ENCODE measurements around the gene TLE7.

The TLE7 gene

DNA sequence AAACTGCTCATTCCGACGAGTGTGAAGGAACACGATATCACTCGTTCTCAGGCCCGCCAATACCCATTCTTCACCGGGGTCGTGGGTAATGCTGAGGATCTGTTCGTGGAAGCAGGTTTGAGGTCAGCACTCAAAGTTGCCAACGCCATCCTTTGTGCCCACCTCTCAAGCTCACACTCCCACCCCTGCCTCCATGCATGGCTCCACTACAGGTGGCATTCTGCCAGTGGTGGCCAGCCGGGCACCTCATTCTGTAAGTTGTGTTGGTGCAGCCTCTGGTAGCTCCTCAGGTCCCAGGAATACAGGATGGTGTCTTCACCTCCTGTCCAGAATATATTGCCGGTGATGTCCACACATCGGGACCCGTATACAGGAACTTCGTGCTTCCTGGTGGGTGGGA is 10.7 kb downstream of the TLE7 start:
- Histone ChIP-seq H3K27ac (ENCODE audit: low read depth in 2 of 2, low read length in 2 of 2) (no peak overlapping the region), H3K9me3 (ENCODE audit: control insufficient read depth in 2 of 2, low read length in 2 of 2) (peaks cover 0 to 2% of the 10 kb centered on the region in 2 donors), H3K27me3 (ENCODE audit: control insufficient read depth in 2 of 2, insufficient read depth in 2 of 2, low read length in 2 of 2) (peaks cover 0 to 5% of the 10 kb centered on the region in 2 donors), H3K36me3 (ENCODE audit: control insufficient read depth in 2 of 2, insufficient read depth in 2 of 2, low read length in 2 of 2) (no peaks in the 10 kb centered on the region), H3K4me1 (ENCODE audit: control insufficient read depth in 2 of 2, insufficient read depth in 2 of 2, low read length in 2 of 2) (no peaks in the 10 kb centered on the region), H3K9ac (ENCODE audit: low read depth in 1 of 2, low read length in 2 of 2) (no peak overlapping the region), H3K4me3 (ENCODE audit: low read length in 2 of 2) (no peak overlapping the region)

DNA sequence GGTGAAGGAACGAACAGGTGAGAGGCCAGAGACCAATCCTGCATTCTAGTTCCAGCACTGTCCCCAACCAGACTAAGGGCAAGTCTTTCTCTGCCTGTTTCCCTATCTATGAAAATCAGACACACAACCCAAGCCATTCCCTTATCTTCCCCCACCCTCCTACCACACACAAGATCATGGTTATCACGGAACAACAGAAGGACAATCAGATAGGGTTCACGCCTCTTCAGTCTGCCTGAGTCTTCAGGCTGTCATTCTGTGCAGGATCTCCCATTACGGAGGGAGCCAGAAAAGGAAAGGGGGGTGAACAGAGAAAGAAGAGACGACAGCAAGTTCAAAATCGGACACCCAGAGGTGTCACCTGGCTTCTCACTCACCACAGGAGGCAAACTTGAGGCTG is 11.1 kb downstream of the TLE7 start:
- Histone ChIP-seq H3K4me3 (ENCODE audit: low read length in 2 of 2) (no peak overlapping the region), H3K27ac (ENCODE audit: low read depth in 2 of 2, low read length in 2 of 2) (no peak overlapping the region), H3K36me3 (ENCODE audit: control insufficient read depth in 2 of 2, insufficient read depth in 2 of 2, low read length in 2 of 2) (no peaks in the 10 kb centered on the region), H3K27me3 (ENCODE audit: control insufficient read depth in 2 of 2, insufficient read depth in 2 of 2, low read length in 2 of 2) (peaks cover 0 to 5% of the 10 kb centered on the region in 2 donors), H3K9me3 (ENCODE audit: control insufficient read depth in 2 of 2, low read length in 2 of 2) (peaks cover 0 to 2% of the 10 kb centered on the region in 2 donors), H3K9ac (ENCODE audit: low read depth in 1 of 2, low read length in 2 of 2) (no peak overlapping the region), H3K4me1 (ENCODE audit: control insufficient read depth in 2 of 2, insufficient read depth in 2 of 2, low read length in 2 of 2) (no peaks in the 10 kb centered on the region)

DNA sequence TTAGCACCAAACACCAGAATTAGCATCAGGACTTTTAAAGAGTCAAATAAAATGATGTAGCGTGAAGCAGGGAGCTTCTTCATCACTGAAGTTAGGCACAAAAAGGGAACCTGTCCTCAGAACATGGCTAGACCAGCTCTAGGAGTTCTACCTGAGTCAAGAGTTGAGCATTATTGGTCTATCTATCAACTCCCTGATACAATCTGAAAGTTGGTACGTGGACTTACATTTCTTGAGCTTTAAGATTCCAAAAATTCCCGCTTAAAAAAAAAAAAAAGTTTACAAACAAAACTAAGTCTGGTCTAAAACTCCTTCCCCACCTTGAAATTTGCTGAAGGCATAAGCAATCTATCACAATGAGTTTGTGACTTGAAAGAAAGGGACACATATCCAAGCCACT is 12.3 kb downstream of the TLE7 start:
- Histone ChIP-seq H3K27me3 (ENCODE audit: control insufficient read depth in 2 of 2, insufficient read depth in 2 of 2, low read length in 2 of 2) (peaks cover 0 to 10% of the 10 kb centered on the region in 2 donors), H3K4me3 (ENCODE audit: low read length in 2 of 2) (no peak overlapping the region), H3K36me3 (ENCODE audit: control insufficient read depth in 2 of 2, insufficient read depth in 2 of 2, low read length in 2 of 2) (no peaks in the 10 kb centered on the region), H3K9me3 (ENCODE audit: control insufficient read depth in 2 of 2, low read length in 2 of 2) (peaks cover 0 to 2% of the 10 kb centered on the region in 2 donors), H3K4me1 (ENCODE audit: control insufficient read depth in 2 of 2, insufficient read depth in 2 of 2, low read length in 2 of 2) (no peaks in the 10 kb centered on the region), H3K9ac (ENCODE audit: low read depth in 1 of 2, low read length in 2 of 2) (no peak overlapping the region), H3K27ac (ENCODE audit: low read depth in 2 of 2, low read length in 2 of 2) (no peak overlapping the region)

DNA sequence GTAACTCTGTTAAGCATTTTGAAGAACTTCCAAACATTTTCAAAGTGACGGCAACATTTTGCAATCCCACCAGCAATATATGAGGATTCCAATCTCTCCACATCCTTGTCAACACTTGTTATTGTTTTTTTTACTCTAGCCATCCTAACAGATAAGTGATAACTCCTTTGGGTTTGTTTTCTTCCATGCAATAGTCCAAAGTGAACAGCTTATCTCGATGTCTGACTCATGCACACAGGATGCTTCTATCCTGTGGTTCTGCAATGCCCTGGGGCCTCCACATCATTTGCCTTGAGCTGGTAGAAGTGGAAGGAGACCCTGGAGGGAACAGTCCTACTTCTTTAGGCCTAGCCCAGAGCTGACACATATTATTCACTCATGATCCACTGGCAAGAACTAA is 13.0 kb downstream of the TLE7 start:
- H3K9ac ChIP-seq (ENCODE audit: low read depth in 1 of 2, low read length in 2 of 2): no peak overlapping the region

DNA sequence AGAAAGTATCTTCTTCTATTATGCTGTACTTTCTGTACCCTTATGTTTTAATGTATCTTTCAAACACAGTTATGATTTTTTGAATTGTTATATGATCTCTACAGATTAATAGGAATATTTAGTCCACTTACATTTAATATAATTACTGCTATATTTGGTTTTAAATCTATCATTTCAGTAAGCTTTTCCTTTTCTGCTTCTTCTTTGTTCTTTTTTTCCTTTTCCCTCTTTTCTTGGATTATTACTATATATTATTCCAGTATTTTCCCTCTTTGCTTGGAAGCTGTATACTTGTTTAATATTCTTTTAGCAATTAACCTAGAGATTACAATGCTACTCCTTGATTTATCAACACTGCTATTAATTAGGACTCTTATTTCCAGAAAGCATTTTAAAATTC is 13.5 kb downstream of the TLE7 start:
- Histone ChIP-seq H3K27me3 (ENCODE audit: control insufficient read depth in 2 of 2, insufficient read depth in 2 of 2, low read length in 2 of 2) (peaks cover 0 to 10% of the 10 kb centered on the region in 2 donors), H3K4me1 (ENCODE audit: control insufficient read depth in 2 of 2, insufficient read depth in 2 of 2, low read length in 2 of 2) (no peaks in the 10 kb centered on the region), H3K9ac (ENCODE audit: low read depth in 1 of 2, low read length in 2 of 2) (no peak overlapping the region), H3K9me3 (ENCODE audit: control insufficient read depth in 2 of 2, low read length in 2 of 2) (peaks cover 0 to 2% of the 10 kb centered on the region in 2 donors), H3K36me3 (ENCODE audit: control insufficient read depth in 2 of 2, insufficient read depth in 2 of 2, low read length in 2 of 2) (no peaks in the 10 kb centered on the region), H3K4me3 (ENCODE audit: low read length in 2 of 2) (no peak overlapping the region), H3K27ac (ENCODE audit: low read depth in 2 of 2, low read length in 2 of 2) (no peak overlapping the region)

More for the DNA sequence above, 13.0 kb downstream of the TLE7 start:
- Histone ChIP-seq H3K27me3 (ENCODE audit: control insufficient read depth in 2 of 2, insufficient read depth in 2 of 2, low read length in 2 of 2) (peaks cover 0 to 10% of the 10 kb centered on the region in 2 donors), H3K27ac (ENCODE audit: low read depth in 2 of 2, low read length in 2 of 2) (no peak overlapping the region), H3K36me3 (ENCODE audit: control insufficient read depth in 2 of 2, insufficient read depth in 2 of 2, low read length in 2 of 2) (no peaks in the 10 kb centered on the region), H3K4me3 (ENCODE audit: low read length in 2 of 2) (no peak overlapping the region), H3K9me3 (ENCODE audit: control insufficient read depth in 2 of 2, low read length in 2 of 2) (peaks cover 0 to 2% of the 10 kb centered on the region in 2 donors), H3K4me1 (ENCODE audit: control insufficient read depth in 2 of 2, insufficient read depth in 2 of 2, low read length in 2 of 2) (no peaks in the 10 kb centered on the region)

DNA sequence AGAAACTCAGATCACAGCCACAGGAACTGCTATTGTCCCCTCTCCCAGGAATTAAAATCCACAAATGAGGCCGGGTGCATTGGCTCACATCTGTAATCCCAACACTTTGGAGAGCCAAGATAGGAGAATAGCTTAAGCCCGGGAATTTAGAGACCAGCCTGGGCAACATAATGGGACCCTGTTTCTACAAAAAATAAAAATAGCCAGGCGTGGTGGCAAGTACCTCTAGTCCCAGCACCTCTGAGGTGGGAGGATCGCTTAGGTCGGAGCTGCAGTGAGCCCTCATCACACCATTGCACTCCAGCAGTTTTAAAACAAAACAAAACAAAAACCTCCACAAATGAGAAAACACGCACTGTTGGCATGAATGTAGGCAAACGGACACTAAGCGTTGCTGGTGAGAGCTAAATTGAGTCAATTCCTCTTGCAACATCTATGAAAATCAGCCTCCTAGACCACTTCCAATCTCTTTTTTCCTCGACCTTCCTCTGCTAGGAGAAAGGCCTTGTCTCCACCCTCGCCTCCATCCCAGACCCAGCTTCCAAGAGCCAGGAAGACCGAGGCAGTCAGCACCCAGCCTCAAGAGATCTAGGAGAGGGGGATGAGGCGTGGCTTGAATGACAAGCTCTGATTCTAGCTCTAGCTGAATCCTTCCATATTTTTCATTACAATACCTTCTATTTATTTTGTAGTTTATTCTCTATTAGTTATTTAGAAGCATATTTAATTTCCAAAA is 14.8 kb downstream of the TLE7 start:
- Histone ChIP-seq H3K4me3 (ENCODE audit: low read length in 2 of 2) (no peak overlapping the region), H3K27me3 (ENCODE audit: control insufficient read depth in 2 of 2, insufficient read depth in 2 of 2, low read length in 2 of 2) (peaks cover 0 to 10% of the 10 kb centered on the region in 2 donors), H3K36me3 (ENCODE audit: control insufficient read depth in 2 of 2, insufficient read depth in 2 of 2, low read length in 2 of 2) (no peaks in the 10 kb centered on the region), H3K27ac (ENCODE audit: low read depth in 2 of 2, low read length in 2 of 2) (no peak overlapping the region), H3K9ac (ENCODE audit: low read depth in 1 of 2, low read length in 2 of 2) (no peak overlapping the region), H3K9me3 (ENCODE audit: control insufficient read depth in 2 of 2, low read length in 2 of 2) (peaks cover 0 to 2% of the 10 kb centered on the region in 2 donors), H3K4me1 (ENCODE audit: control insufficient read depth in 2 of 2, insufficient read depth in 2 of 2, low read length in 2 of 2) (no peaks in the 10 kb centered on the region)

DNA sequence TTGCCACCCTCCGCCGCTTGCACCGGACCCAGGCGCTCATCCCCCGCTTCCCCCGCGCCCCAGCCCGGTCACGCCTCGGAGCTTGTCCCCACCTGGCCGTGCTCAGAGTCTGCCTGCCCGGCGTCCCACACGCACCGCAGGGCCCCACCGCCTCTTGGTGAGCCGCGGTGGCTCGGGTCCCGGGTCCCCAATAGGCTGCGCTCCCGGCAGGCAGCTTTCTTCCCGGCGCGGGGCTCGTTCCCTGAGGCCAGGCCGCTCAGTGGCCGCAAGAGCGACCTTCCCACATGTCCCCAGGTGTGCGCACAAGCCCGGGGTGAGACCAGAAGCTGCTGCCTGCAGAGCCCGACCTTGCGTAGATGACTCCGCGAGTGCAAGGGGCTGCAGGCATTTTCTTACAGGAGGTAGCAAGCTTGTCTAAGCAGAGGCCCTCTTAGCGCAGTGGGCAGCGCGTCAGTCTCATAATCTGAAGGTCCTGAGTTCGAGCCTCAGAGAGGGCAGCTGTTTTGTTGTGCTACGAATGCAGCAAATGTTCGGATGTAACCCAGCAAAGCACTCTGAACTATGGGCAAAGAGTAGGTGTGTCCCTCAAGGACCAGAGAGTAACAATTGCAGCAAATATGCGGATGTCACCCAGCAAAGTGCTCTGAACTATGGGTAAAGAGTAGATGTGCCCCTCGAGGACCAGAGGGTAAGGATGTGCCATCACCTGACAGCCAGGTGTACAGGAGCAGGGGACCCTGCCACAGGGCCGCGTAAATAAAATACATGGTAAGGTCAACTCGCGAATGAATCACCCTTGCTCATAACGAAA is 15.6 kb downstream of the TLE7 start:
- Histone ChIP-seq H3K4me1 (ENCODE audit: control insufficient read depth in 2 of 2, insufficient read depth in 2 of 2, low read length in 2 of 2) (no peaks in the 10 kb centered on the region), H3K4me3 (ENCODE audit: low read length in 2 of 2) (no peak overlapping the region), H3K9me3 (ENCODE audit: control insufficient read depth in 2 of 2, low read length in 2 of 2) (peaks cover 0 to 2% of the 10 kb centered on the region in 2 donors), H3K27me3 (ENCODE audit: control insufficient read depth in 2 of 2, insufficient read depth in 2 of 2, low read length in 2 of 2) (peaks cover 0 to 10% of the 10 kb centered on the region in 2 donors), H3K9ac (ENCODE audit: low read depth in 1 of 2, low read length in 2 of 2) (no peak overlapping the region), H3K27ac (ENCODE audit: low read depth in 2 of 2, low read length in 2 of 2) (no peak overlapping the region), H3K36me3 (ENCODE audit: control insufficient read depth in 2 of 2, insufficient read depth in 2 of 2, low read length in 2 of 2) (no peaks in the 10 kb centered on the region)

DNA sequence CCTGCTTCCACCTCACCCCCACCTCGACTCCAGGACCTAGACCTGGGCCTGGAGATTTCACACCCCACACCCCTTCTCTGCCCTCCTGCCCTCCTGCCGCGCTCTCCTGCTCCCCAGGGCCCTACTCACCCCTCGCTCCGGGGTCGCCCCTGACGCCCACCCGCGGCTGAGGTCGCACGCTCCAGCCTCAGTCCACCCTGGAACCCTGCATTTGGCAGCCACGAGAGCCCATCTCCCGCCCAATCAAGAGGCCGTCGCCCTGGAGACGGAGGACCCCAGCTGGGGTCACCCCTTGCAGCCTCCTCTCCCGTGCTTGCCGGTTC is 16.1 kb downstream of the TLE7 start:
- Histone ChIP-seq H3K36me3 (ENCODE audit: control insufficient read depth in 2 of 2, insufficient read depth in 2 of 2, low read length in 2 of 2) (no peaks in the 10 kb centered on the region), H3K27ac (ENCODE audit: low read depth in 2 of 2, low read length in 2 of 2) (no peak overlapping the region), H3K27me3 (ENCODE audit: control insufficient read depth in 2 of 2, insufficient read depth in 2 of 2, low read length in 2 of 2) (peaks cover 0 to 10% of the 10 kb centered on the region in 2 donors), H3K9ac (ENCODE audit: low read depth in 1 of 2, low read length in 2 of 2) (no peak overlapping the region), H3K4me3 (ENCODE audit: low read length in 2 of 2) (no peak overlapping the region), H3K9me3 (ENCODE audit: control insufficient read depth in 2 of 2, low read length in 2 of 2) (peaks cover 0 to 2% of the 10 kb centered on the region in 2 donors), H3K4me1 (ENCODE audit: control insufficient read depth in 2 of 2, insufficient read depth in 2 of 2, low read length in 2 of 2) (no peaks in the 10 kb centered on the region)

DNA sequence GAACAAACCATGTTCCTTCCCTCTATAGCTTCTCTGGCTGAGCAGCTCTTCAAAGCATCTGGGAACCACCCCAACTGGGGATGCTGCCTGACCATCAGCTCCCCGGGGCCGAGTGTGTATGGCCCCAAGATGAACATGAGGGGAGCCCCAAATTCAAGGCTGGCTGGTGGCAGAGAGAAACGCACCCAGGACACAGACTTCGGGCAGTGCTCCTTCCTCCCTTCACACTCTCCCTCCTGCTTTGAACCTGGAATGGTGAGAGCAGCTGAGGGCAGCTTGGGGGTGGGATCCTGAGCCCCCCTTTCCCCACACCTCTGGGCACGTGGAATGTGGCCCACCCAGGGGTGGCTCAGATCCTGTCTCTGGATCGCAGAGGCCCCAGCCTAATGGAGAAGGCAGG is 17.2 kb downstream of the TLE7 start:
- Histone ChIP-seq H3K9ac (ENCODE audit: low read depth in 1 of 2, low read length in 2 of 2) (no peak overlapping the region), H3K9me3 (ENCODE audit: control insufficient read depth in 2 of 2, low read length in 2 of 2) (peaks cover 0 to 2% of the 10 kb centered on the region in 2 donors), H3K4me1 (ENCODE audit: control insufficient read depth in 2 of 2, insufficient read depth in 2 of 2, low read length in 2 of 2) (no peaks in the 10 kb centered on the region), H3K27ac (ENCODE audit: low read depth in 2 of 2, low read length in 2 of 2) (no peak overlapping the region), H3K27me3 (ENCODE audit: control insufficient read depth in 2 of 2, insufficient read depth in 2 of 2, low read length in 2 of 2) (peaks cover 0 to 10% of the 10 kb centered on the region in 2 donors), H3K4me3 (ENCODE audit: low read length in 2 of 2) (no peak overlapping the region), H3K36me3 (ENCODE audit: control insufficient read depth in 2 of 2, insufficient read depth in 2 of 2, low read length in 2 of 2) (no peaks in the 10 kb centered on the region)

DNA sequence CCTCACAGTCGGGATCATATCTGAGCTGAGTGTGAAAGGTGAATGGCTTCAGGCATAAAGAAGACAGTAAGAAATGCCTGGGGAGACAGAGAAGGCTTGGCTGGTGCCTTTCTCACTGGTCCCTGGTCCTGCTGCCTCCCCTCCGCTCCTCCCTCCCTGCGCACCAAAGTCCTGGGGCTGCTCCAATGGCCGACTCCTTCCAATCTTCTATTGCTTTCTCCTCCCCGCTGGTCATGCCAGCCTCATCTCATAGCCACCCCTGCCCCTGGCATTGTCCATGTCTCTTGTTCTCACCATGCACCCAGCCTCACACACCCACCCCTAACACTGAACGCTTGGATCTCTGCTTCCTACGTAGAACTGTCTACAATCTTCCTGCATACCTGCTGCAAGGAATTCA is 18.0 kb downstream of the TLE7 start:
- Histone ChIP-seq H3K4me1 (ENCODE audit: control insufficient read depth in 2 of 2, insufficient read depth in 2 of 2, low read length in 2 of 2) (no peaks in the 10 kb centered on the region), H3K27ac (ENCODE audit: low read depth in 2 of 2, low read length in 2 of 2) (no peak overlapping the region), H3K9ac (ENCODE audit: low read depth in 1 of 2, low read length in 2 of 2) (no peak overlapping the region), H3K27me3 (ENCODE audit: control insufficient read depth in 2 of 2, insufficient read depth in 2 of 2, low read length in 2 of 2) (peaks cover 0 to 10% of the 10 kb centered on the region in 2 donors), H3K9me3 (ENCODE audit: control insufficient read depth in 2 of 2, low read length in 2 of 2) (peaks cover 0 to 2% of the 10 kb centered on the region in 2 donors), H3K36me3 (ENCODE audit: control insufficient read depth in 2 of 2, insufficient read depth in 2 of 2, low read length in 2 of 2) (no peaks in the 10 kb centered on the region), H3K4me3 (ENCODE audit: low read length in 2 of 2) (no peak overlapping the region)

Measured in mucosa of rectum (tissue), 2 donors.